Nephron progenitor cell (in vitro differentiated cells): ENCODE data around the gene SHB.

Experiments
- DNase-seq: peaks from one replicate; pipeline ENCODE4 v3.0.0; 2021
- H3K27ac Mint-ChIP-seq: 2 replicates; pipeline ENCODE4 v1.8.0; 2021; ENCODE audit warnings: mild to moderate bottlenecking, moderate library complexity, mixed read lengths
- H3K27me3 Mint-ChIP-seq: 2 replicates; pipeline ENCODE4 v1.8.0; 2021; ENCODE audit warnings: mild to moderate bottlenecking, low read depth, mixed read lengths; ENCODE audit not compliant: poor library complexity
- H3K36me3 Mint-ChIP-seq: 2 replicates; pipeline ENCODE4 v1.8.0; 2021; ENCODE audit warnings: low read depth, mixed read lengths
- H3K4me1 Mint-ChIP-seq: 2 replicates; pipeline ENCODE4 v1.8.0; 2021; ENCODE audit warnings: mixed read lengths
- H3K4me3 Mint-ChIP-seq: 2 replicates; pipeline ENCODE4 v1.8.0; 2021; ENCODE audit warnings: mild to moderate bottlenecking, moderate library complexity, mixed read lengths
- H3K9me3 Mint-ChIP-seq: 2 replicates; pipeline ENCODE4 v1.8.0; 2021; ENCODE audit warnings: mild to moderate bottlenecking, moderate library complexity, mixed read lengths
- TF ChIP-seq, protein P1 (sequence below): fragments of 200-600 bp; sonication (generic); IDR thresholded peaks from 2 replicates; pipeline ENCODE4 v1.5.0; 2021; ENCODE audit warnings: antibody characterized with exemption

SHB gene

GRCh38 chr9:38044706-38045105, 24.3 kb downstream of the SHB start:
- TF ChIP-seq, protein P1, sequence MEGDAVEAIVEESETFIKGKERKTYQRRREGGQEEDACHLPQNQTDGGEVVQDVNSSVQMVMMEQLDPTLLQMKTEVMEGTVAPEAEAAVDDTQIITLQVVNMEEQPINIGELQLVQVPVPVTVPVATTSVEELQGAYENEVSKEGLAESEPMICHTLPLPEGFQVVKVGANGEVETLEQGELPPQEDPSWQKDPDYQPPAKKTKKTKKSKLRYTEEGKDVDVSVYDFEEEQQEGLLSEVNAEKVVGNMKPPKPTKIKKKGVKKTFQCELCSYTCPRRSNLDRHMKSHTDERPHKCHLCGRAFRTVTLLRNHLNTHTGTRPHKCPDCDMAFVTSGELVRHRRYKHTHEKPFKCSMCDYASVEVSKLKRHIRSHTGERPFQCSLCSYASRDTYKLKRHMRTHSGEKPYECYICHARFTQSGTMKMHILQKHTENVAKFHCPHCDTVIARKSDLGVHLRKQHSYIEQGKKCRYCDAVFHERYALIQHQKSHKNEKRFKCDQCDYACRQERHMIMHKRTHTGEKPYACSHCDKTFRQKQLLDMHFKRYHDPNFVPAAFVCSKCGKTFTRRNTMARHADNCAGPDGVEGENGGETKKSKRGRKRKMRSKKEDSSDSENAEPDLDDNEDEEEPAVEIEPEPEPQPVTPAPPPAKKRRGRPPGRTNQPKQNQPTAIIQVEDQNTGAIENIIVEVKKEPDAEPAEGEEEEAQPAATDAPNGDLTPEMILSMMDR: no peak
- H3K9me3 Mint-ChIP-seq: no peaks in the 10 kb centered on the region
- H3K36me3 Mint-ChIP-seq: no peaks in the 10 kb centered on the region
- peaks cover 2% of the 10 kb centered on the region for H3K27me3 Mint-ChIP-seq
- no peak overlapping the region for H3K4me3 Mint-ChIP-seq
- H3K4me1 Mint-ChIP-seq: peaks cover 82% of the 10 kb centered on the region
- DNase-seq: no peak
- H3K27ac Mint-ChIP-seq: no peak overlapping the region

DNA sequence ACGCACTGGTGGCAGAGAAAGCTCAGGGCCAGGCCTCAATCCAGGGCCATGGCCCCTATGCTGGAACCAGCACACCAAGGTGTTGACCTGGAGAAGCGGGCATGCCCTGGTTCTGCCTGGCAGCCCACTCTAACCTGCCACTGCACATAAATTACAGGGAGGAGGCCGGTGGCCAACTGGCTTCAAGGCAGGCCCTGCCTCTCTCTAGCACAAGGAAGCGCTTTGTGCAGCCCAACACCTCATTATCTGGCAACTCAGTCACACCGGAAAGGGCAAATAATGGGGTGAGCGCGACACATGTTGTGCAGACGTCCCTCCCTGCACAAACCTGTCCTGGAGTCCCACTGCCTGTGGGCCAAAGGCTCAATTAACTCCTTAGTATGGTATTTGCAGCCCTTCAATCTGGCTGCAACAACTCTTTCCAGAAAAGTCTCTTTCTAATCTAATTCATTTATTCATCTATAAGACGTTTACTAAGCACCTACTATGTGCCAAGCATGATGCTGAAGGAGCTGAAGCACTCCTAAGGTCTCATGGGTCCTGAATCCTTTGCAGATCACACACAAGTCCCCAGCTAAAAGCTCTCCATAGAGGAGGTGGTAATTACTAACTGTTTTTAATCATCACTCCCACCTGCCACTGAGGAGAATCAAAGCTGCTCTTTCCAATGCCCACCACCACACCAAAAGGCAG, 24.9 kb downstream of the SHB start:
- no peaks in the 10 kb centered on the region for H3K9me3 Mint-ChIP-seq
- peak overlapping the region; percentile 31 for H3K27ac Mint-ChIP-seq
- no peaks in the 10 kb centered on the region for H3K36me3 Mint-ChIP-seq
- H3K4me1 Mint-ChIP-seq: peaks cover 89% of the 10 kb centered on the region
- no peak overlapping the region for H3K4me3 Mint-ChIP-seq
- no peak for DNase-seq
- TF ChIP-seq, protein P1: no peak
- peaks cover 2% of the 10 kb centered on the region for H3K27me3 Mint-ChIP-seq

GRCh38 chr9:38042626-38043357, 26.2 kb downstream of the SHB start:
- no peak overlapping the region for H3K4me3 Mint-ChIP-seq
- no peaks in the 10 kb centered on the region for H3K9me3 Mint-ChIP-seq
- H3K36me3 Mint-ChIP-seq: no peaks in the 10 kb centered on the region
- no peak for DNase-seq
- TF ChIP-seq, protein P1: no peak
- no peaks in the 10 kb centered on the region for H3K27me3 Mint-ChIP-seq
- peak overlapping the region; percentile 3 for H3K27ac Mint-ChIP-seq
- H3K4me1 Mint-ChIP-seq: peaks cover 95% of the 10 kb centered on the region

- no peaks in the 10 kb centered on the region for H3K9me3 Mint-ChIP-seq
- no peak for DNase-seq
- no peaks in the 10 kb centered on the region for H3K36me3 Mint-ChIP-seq
- peaks cover 95% of the 10 kb centered on the region for H3K4me1 Mint-ChIP-seq
- no peaks in the 10 kb centered on the region for H3K27me3 Mint-ChIP-seq
- H3K4me3 Mint-ChIP-seq: no peak overlapping the region
- TF ChIP-seq, protein P1: no peak
- peak overlapping the region; percentile 49 for H3K27ac Mint-ChIP-seq
Observed at GRCh38 chr9:38041564-38042243, 27.3 kb downstream of the SHB start.

DNA sequence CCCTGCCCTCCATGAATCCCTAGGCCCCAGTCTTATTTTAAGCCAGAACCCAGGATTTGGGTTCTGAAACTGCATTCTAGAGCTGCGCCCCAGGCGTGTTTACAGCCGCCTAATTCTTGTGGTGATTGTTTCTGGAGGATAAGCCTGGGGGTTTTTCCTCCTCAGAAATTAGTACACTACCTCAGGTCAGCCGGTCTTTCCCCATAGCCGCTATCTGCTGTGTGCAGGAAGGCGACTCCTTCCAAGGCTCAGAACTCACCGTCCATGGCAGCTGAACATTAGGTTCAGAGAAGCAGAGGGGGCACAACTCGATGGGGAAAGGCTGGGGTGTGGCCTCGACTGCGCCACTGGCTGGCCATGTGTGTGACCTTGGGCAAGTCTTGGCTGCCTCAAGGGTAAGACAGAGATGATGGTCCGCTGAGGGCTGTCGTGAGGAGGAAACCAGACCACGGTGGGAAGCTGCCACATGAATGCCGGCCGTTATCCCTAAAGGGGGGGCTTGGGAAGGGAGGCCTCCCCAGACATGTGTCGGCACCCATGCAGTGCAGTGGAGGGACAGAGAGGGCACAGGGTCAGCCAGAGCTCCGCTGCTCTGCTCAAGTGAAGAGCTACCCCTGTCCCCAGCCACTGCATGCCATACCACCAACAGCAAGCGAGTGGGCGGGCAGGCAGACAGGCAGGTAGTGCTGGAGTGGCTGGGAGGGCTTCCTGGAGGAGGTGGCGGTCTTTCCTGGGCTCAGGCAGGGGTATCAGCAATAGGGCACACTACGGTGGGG, 28.9 kb downstream of the SHB start:
- no peaks in the 10 kb centered on the region for H3K27me3 Mint-ChIP-seq
- no peak overlapping the region for H3K27ac Mint-ChIP-seq
- no peak for DNase-seq
- no peaks in the 10 kb centered on the region for H3K9me3 Mint-ChIP-seq
- peaks cover 86% of the 10 kb centered on the region for H3K4me1 Mint-ChIP-seq
- H3K36me3 Mint-ChIP-seq: no peaks in the 10 kb centered on the region
- TF ChIP-seq, protein P1: no peak
- no peak overlapping the region for H3K4me3 Mint-ChIP-seq
